H1 (cell line): ENCODE data around the gene TNFAIP1. TPM values are rescaled to one million over a fixed set of nuclear protein-coding genes. Genes with fewer than 3 reads are reported as not detected.

Experiments
- CTCF ChIA-PET: fragments of 300-600 bp; sonication (Branson Sonifier 250); formaldehyde crosslinking; loops from one replicate; lab custom pipeline; 2021; ENCODE audit not compliant: partially characterized antibody; lab: Charles Lee
- POLR2A ChIA-PET: fragments of 300-600 bp; sonication (Branson Sonifier 250); formaldehyde crosslinking; loops from one replicate; lab custom pipeline; 2021; ENCODE audit warnings: inconsistent platforms; ENCODE audit not compliant: partially characterized antibody; lab: Charles Lee
- DNase-seq, 2 experiments: peaks; one replicate each; pipeline versions ENCODE4 v3.0.0 to v3.0.0-alpha.2; 2010 to 2022; ENCODE audit warnings: low spot score in 2 of 2, low read depth in 1 of 2, mixed read lengths in 1 of 2
- FAIRE-seq: peaks from 2 replicates; lab custom pipeline; 2011; peaks lifted over from hg19 to GRCh38; lab: Jason Lieb, UNC
- H2AFZ ChIP-seq: 2 replicates; pipeline ENCODE4 v1.8.1; 2012; ENCODE audit warnings: low read length, inconsistent platforms
- H2AK5ac ChIP-seq: 2 replicates; pipeline ENCODE4 v1.6.1; 2013; ENCODE audit warnings: low read depth, low read length
- H2BK120ac ChIP-seq: replicated peaks from 2 replicates; pipeline ENCODE3; 2013; ENCODE audit warnings: low read depth, low read length, inconsistent platforms
- H2BK12ac ChIP-seq: 2 replicates; pipeline ENCODE4 v1.6.1; 2013; ENCODE audit warnings: low read depth, low read length
- H2BK15ac ChIP-seq: 2 replicates; pipeline ENCODE4 v1.6.1; 2013; ENCODE audit warnings: low read length
- H2BK20ac ChIP-seq: 2 replicates; pipeline ENCODE4 v1.6.1; 2013; ENCODE audit warnings: low read length
- H2BK5ac ChIP-seq: 2 replicates; pipeline ENCODE4 v1.6.1; 2013; ENCODE audit warnings: low read depth, low read length
- H3K14ac ChIP-seq: 2 replicates; pipeline ENCODE4 v1.6.1; 2013; ENCODE audit warnings: inconsistent platforms; ENCODE audit not compliant: insufficient read length
- H3K18ac ChIP-seq: 2 replicates; pipeline ENCODE4 v1.6.1; 2013; ENCODE audit warnings: low read length; ENCODE audit errors: extremely low read depth
- H3K23ac ChIP-seq: 2 replicates; pipeline ENCODE4 v1.6.1; 2013; ENCODE audit warnings: inconsistent platforms; ENCODE audit not compliant: insufficient read length
- H3K23me2 ChIP-seq: 2 replicates; pipeline ENCODE4 v1.6.1; 2013; ENCODE audit warnings: low read depth, low read length
- H3K27ac ChIP-seq: 2 replicates; pipeline ENCODE4 v1.6.1; 2011; ENCODE audit warnings: low read depth, low read length, inconsistent platforms
- H3K27me3 ChIP-seq, 4 experiments: replicated peaks in 1 of 4; 1 replicate in 1 of 4; 2 replicates in 3 of 4; pipeline versions ENCODE4 v1.6.1 to v1.8.1; 2011 to 2013; ENCODE audit warnings: low read length in 3 of 4, mild to moderate bottlenecking in 3 of 4, inconsistent platforms in 2 of 4, mixed read lengths in 2 of 4, moderate library complexity in 1 of 4; ENCODE audit not compliant: control insufficient read depth in 3 of 4, insufficient read depth in 3 of 4; ENCODE audit errors: extremely low read depth in 1 of 4
- H3K36me3 ChIP-seq, 4 experiments: 2 replicates each; pipeline versions ENCODE4 v1.6.1 to v1.8.1; 2011 to 2013; ENCODE audit warnings: mild to moderate bottlenecking in 4 of 4, low read length in 3 of 4, moderate library complexity in 2 of 4, control low read depth in 1 of 4, inconsistent platforms in 1 of 4; ENCODE audit not compliant: insufficient read depth in 4 of 4, control insufficient read depth in 2 of 4
- H3K4ac ChIP-seq: replicated peaks from 2 replicates; pipeline ENCODE3; 2013; ENCODE audit warnings: low read length, low read depth, mixed read lengths, inconsistent platforms; ENCODE audit not compliant: insufficient read length
- H3K4me1 ChIP-seq, 4 experiments: replicated peaks in 1 of 4; 1 replicate in 1 of 4; 2 replicates in 3 of 4; pipeline versions ENCODE4 v1.6.1 to v1.8.1; 2011 to 2013; ENCODE audit warnings: low read length in 3 of 4, inconsistent platforms in 2 of 4, mixed read lengths in 1 of 4; ENCODE audit not compliant: insufficient read depth in 4 of 4, control insufficient read depth in 3 of 4
- H3K4me2 ChIP-seq, 2 experiments: 2 replicates each; pipeline versions ENCODE4 v1.6.1 to v1.8.1; 2011 to 2013; ENCODE audit warnings: low read depth in 2 of 2, low read length in 2 of 2, control low read depth in 1 of 2, inconsistent platforms in 1 of 2, mild to moderate bottlenecking in 1 of 2; ENCODE audit not compliant: insufficient read depth in 1 of 2
- H3K4me3 ChIP-seq, 4 experiments: fragments of 200-600, 300-600 bp in 1 of 4; sonication (generic), shearing (Covaris generic), sonication (Bioruptor Twin) in 1 of 4; 2 replicates each; pipeline versions ENCODE4 v1.5.1 to v1.8.1; 2011 to 2016; ENCODE audit warnings: low read length in 4 of 4, low read depth in 3 of 4, control low read depth in 2 of 4, inconsistent platforms in 2 of 4, mild to moderate bottlenecking in 2 of 4, mixed read lengths in 1 of 4, moderate library complexity in 1 of 4; ENCODE audit not compliant: insufficient read depth in 2 of 4; ENCODE audit errors: extremely low read depth in 1 of 4
- H3K56ac ChIP-seq: replicated peaks from 2 replicates; pipeline ENCODE3; 2013; ENCODE audit warnings: low read depth, mild to moderate bottlenecking, mixed read lengths, low read length, inconsistent platforms; ENCODE audit not compliant: insufficient read length
- H3K79me1 ChIP-seq: 2 replicates; pipeline ENCODE4 v1.6.1; 2013; ENCODE audit warnings: low read depth, low read length, control low read depth
- H3K79me2 ChIP-seq, 2 experiments: 2 replicates each; pipeline versions ENCODE4 v1.6.1 to v1.8.1; 2012 to 2013; ENCODE audit warnings: low read length in 2 of 2, mild to moderate bottlenecking in 2 of 2, inconsistent platforms in 1 of 2; ENCODE audit not compliant: insufficient read depth in 2 of 2, control insufficient read depth in 1 of 2
- H3K9ac ChIP-seq, 4 experiments: replicated peaks in 1 of 4; 1 replicate in 1 of 4; 2 replicates in 3 of 4; pipeline versions ENCODE4 v1.6.1 to v1.8.1; 2011 to 2013; ENCODE audit warnings: low read depth in 3 of 4, low read length in 3 of 4, control low read depth in 2 of 4, mild to moderate bottlenecking in 2 of 4, moderate library complexity in 2 of 4, inconsistent platforms in 1 of 4; ENCODE audit errors: extremely low read depth in 1 of 4
- H3K9me3 ChIP-seq, 2 experiments: 2 replicates each; pipeline versions ENCODE4 v1.6.1 to v1.8.1; 2012 to 2013; ENCODE audit warnings: mild to moderate bottlenecking in 2 of 2, moderate library complexity in 2 of 2, control low read depth in 1 of 2, inconsistent platforms in 1 of 2, low read depth in 1 of 2, low read length in 1 of 2, mixed read lengths in 1 of 2; ENCODE audit not compliant: insufficient read depth in 2 of 2
- H4K20me1 ChIP-seq, 2 experiments: replicated peaks in 1 of 2; 2 replicates each; pipeline versions ENCODE3 to v1.8.1; 2011 to 2013; ENCODE audit warnings: inconsistent platforms in 2 of 2, low read length in 2 of 2, mild to moderate bottlenecking in 1 of 2; ENCODE audit not compliant: insufficient read depth in 2 of 2, control insufficient read depth in 1 of 2
- H4K5ac ChIP-seq: 2 replicates; pipeline ENCODE4 v1.6.1; 2013; ENCODE audit warnings: low read length, low read depth, mixed read lengths, inconsistent platforms; ENCODE audit not compliant: insufficient read length
- H4K8ac ChIP-seq: 2 replicates; pipeline ENCODE4 v1.8.0; 2013; ENCODE audit warnings: mild to moderate bottlenecking, moderate library complexity, low read length, inconsistent platforms; ENCODE audit not compliant: insufficient read depth; ENCODE audit errors: extremely low read depth
- H4K91ac ChIP-seq: replicated peaks from 2 replicates; pipeline ENCODE3; 2013; ENCODE audit warnings: low read length, mixed read lengths, inconsistent platforms; ENCODE audit not compliant: insufficient read length
- FOSL1 ChIP-seq: IDR thresholded peaks from 2 replicates; pipeline ENCODE4 v1.6.1; 2011; ENCODE audit warnings: mild to moderate bottlenecking, low read depth, low read length, moderate library complexity; ENCODE audit not compliant: insufficient read depth
- HDAC6 ChIP-seq: IDR thresholded peaks from one replicate; pipeline ENCODE4 v1.7.1; 2012; ENCODE audit warnings: low read depth, mild to moderate bottlenecking, inconsistent platforms, low read length, moderate library complexity
- KDM5A ChIP-seq: fragments of 200-600 bp; IDR thresholded peaks from 2 replicates; pipeline ENCODE4 v1.7.1; 2012; ENCODE audit warnings: mild to moderate bottlenecking, low read length, inconsistent platforms, mixed read lengths
- MAFK ChIP-seq: IDR thresholded peaks from 2 replicates; pipeline ENCODE4 v1.6.1; 2012; ENCODE audit warnings: low read depth, mild to moderate bottlenecking, improper control_type of control experiment, low read length
- SAP30 ChIP-seq: fragments of 300-600 bp; sonication (generic); IDR thresholded peaks from 2 replicates; pipeline ENCODE4 v1.7.1; 2012; ENCODE audit warnings: low read length, moderate library complexity, mild to moderate bottlenecking, inconsistent platforms; ENCODE audit not compliant: insufficient read depth, insufficient replicate concordance
- SP4 ChIP-seq: IDR thresholded peaks from 2 replicates; pipeline ENCODE4 v1.6.1; 2012; ENCODE audit warnings: low read length, inconsistent platforms
- TAF1 ChIP-seq: IDR thresholded peaks from 2 replicates; pipeline ENCODE4 v1.6.1; 2011; ENCODE audit warnings: mild to moderate bottlenecking, low read depth, low read length
- ZNF274 ChIP-seq: IDR thresholded peaks from 2 replicates; pipeline ENCODE4 v1.7.0; 2012; ENCODE audit warnings: low read length, borderline replicate concordance; ENCODE audit errors: extremely low read depth
- whole genome bisulfite sequencing, 2 experiments: shearing (Covaris generic) in 1 of 2; methylation state at CpG; one replicate each; pipeline versions ENCODE4 v1.1.6 to v1.1.7; 2013 to 2015; ENCODE audit warnings: low lambda C conversion rate in 2 of 2, mixed read lengths in 2 of 2, inconsistent platforms in 1 of 2, low coverage in 1 of 2, missing lambda C conversion rate in 1 of 2; ENCODE audit not compliant: insufficient replicate concordance in 2 of 2, insufficient coverage in 1 of 2, insufficient read length in 1 of 2; ENCODE audit errors: extremely low coverage in 1 of 2, missing lambda C conversion rate in 1 of 2; 5-methylcytosine and 5-hydroxymethylcytosine counted together
- polyA plus RNA-seq, 7 experiments: library from polyadenylated mRNA; depleted of rRNA in 3 of 7; stranded (reverse) in 5 of 7; unstranded in 2 of 7; fragments of >200 nt in 5 of 7; fragments of 200-250 nt in 2 of 7; gene quantifications; 1 replicate in 5 of 7; 2 replicates in 1 of 7; 4 replicates in 1 of 7; pipeline versions ENCODE4 v1.2.1 to v1.2.3, GENCODE V29; 2011 to 2013; ENCODE audit warnings: missing spikeins in 2 of 7, mixed read lengths in 2 of 7
- total RNA-seq: library from RNA; stranded (reverse); fragmentation: NEBNext Ultra II Directional; extraction: Animal tissue kit (Norgen Biotek cat#: 25700); gene quantifications from 2 replicates; pipeline ENCODE4 v1.2.1, GENCODE V29; 2021
- TF ChIP-seq, protein P1 (sequence below): IDR thresholded peaks from 2 replicates; pipeline ENCODE4 v1.6.1; 2012; ENCODE audit warnings: inconsistent platforms

TNFAIP1 gene
- total and polyA plus RNA-seq, 2 of the 8 experiments (the other 6 are each of a cell fraction or from before 2014, with no cell fraction given): 16.9 to 19.5 TPM

DNA sequence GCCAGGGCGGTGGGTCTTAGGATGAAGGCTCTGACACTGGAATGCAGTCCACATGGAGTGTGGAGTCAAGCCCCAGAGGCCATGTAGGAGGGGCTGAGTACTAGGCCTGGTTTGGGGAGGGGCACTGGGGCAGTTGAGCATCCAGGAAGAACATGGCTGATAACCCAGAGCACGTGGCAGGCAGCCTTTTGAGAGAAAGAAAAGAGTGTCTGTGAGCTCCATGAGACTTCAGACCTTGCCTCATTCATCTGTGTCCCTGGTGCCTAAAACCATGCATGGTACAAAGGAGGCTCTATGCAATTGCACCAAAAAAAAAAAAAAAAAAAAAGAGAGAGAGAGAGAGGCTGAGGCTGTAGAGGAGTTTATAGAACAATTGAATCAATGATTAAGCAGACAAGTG, 55.8 kb downstream of the TNFAIP1 start:
- 83% methylated on average over 2 of the region's 2 CpGs; no CpG with 5 or more reads in 1 of the 2 experiments for WGBS, 2 experiments
- CTCF ChIA-PET: interaction anchor here (0.6 to 2.0 kb wide), 4 partner anchors 9 to 14 kb away, joined by 3 to 9 read pairs (median 3); no protein-coding TSS in a partner anchor
- H3K27me3 ChIP-seq: no peaks in the 10 kb centered on the region

More for the DNA sequence above, 55.8 kb downstream of the TNFAIP1 start:
- H3K4me3 ChIP-seq: no peak overlapping the region
- no peak overlapping the region for H4K8ac ChIP-seq
- no peak overlapping the region for H3K4ac ChIP-seq
- no peak overlapping the region for H2AK5ac ChIP-seq
- H2BK20ac ChIP-seq: no peak overlapping the region
- H3K36me3 ChIP-seq: 0 out of 8 replicates have a peak, but pooled peaks cover 0 to 3% (median 0%) of the 10 kb centered on the region in 4 experiments
- FAIRE-seq: no peak
- no peak for TF ChIP-seq SAP30
- no peak for TF ChIP-seq ZNF274
- TF ChIP-seq MAFK: no peak
- TF ChIP-seq SP4: no peak
- TF ChIP-seq, protein P1, sequence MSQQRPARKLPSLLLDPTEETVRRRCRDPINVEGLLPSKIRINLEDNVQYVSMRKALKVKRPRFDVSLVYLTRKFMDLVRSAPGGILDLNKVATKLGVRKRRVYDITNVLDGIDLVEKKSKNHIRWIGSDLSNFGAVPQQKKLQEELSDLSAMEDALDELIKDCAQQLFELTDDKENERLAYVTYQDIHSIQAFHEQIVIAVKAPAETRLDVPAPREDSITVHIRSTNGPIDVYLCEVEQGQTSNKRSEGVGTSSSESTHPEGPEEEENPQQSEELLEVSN: no peak
- TF ChIP-seq FOSL1: no peak
- TF ChIP-seq TAF1: no peak
- no peak for TF ChIP-seq HDAC6
- no peak for TF ChIP-seq KDM5A
- TF ChIP-seq, all 59 proteins: peak for 0
- H3K56ac ChIP-seq: no peak overlapping the region
- no peak overlapping the region for H3K9ac ChIP-seq
- H2BK5ac ChIP-seq: no peak overlapping the region
- H2AFZ ChIP-seq: no peak overlapping the region
- no peaks in the 10 kb centered on the region; a peak in 1 of 7 replicates for H3K4me1 ChIP-seq
- H3K18ac ChIP-seq: no peak overlapping the region
- no peak overlapping the region for H3K14ac ChIP-seq
- POLR2A ChIA-PET: interaction anchor here (12.7 kb wide), 1 partner anchor 11 kb away, joined by 135 read pairs; the partner anchor contains the start of gene SLC46A1
- no peaks in the 10 kb centered on the region for H3K79me1 ChIP-seq
- H3K4me2 ChIP-seq: no peak overlapping the region
- H4K91ac ChIP-seq: no peak overlapping the region
- H3K23me2 ChIP-seq: no peaks in the 10 kb centered on the region
- no peaks in the 10 kb centered on the region for H3K79me2 ChIP-seq
- H2BK120ac ChIP-seq: no peak overlapping the region
- no peak overlapping the region for H2BK15ac ChIP-seq
- no peak overlapping the region for H2BK12ac ChIP-seq
- DNase-seq: no peak
- no peaks in the 10 kb centered on the region for H4K20me1 ChIP-seq
- H4K5ac ChIP-seq: no peak overlapping the region
- no peaks in the 10 kb centered on the region for H3K9me3 ChIP-seq
- H3K23ac ChIP-seq: no peak overlapping the region
- no peak overlapping the region for H3K27ac ChIP-seq
